GM18907 (cell line): Measurements from ENCODE around the gene ITIH2.
"Not testable (repeated sequence)": the region's sequence is repeated elsewhere in the genome, so short reads cannot be mapped to it uniquely, and the experiment has no call there.

Source experiments
- ATAC-seq: cut with Tn5 transposase; IDR thresholded peaks from one replicate; pipeline ENCODE4 v1.9.1; 2021; ENCODE audit warnings: mild to moderate bottlenecking, moderate library complexity; ENCODE audit not compliant: unreplicated experiment

ITIH2 gene

GRCh38 chr10:7703140-7703539 is at the start of gene ITIH2:
TSS of gene ITIH2 (plus strand) at chr10:7703316. CDS start at chr10:7703435, 119 bp downstream.
- ATAC-seq, result no peak

GRCh38 chr10:7657079-7657478 is 46.0 kb upstream of the ITIH2 start:
- ATAC-seq, result not testable (repeated sequence)

- ATAC-seq, result no peak
Observed at GRCh38 chr10:7657552-7657951, 45.6 kb upstream of the ITIH2 start.

- no peak for ATAC-seq
Observed at GRCh38 chr10:7659560-7659959, 43.6 kb upstream of the ITIH2 start.

GRCh38 chr10:7662522-7662921 is 40.6 kb upstream of the ITIH2 start:
- ATAC-seq, result no peak

- no peak for ATAC-seq
Observed at GRCh38 chr10:7664707-7665106, 38.4 kb upstream of the ITIH2 start.

- ATAC-seq, result no peak
Observed at GRCh38 chr10:7665767-7666166, 37.3 kb upstream of the ITIH2 start.

GRCh38 chr10:7666253-7667023 is 36.7 kb upstream of the ITIH2 start, which contains the start of gene ITIH5:
TSS of gene ITIH5 (minus strand) at chr10:7666966. CDS start at chr10:7666892, 74 bp downstream.
- no peak for ATAC-seq

- no peak for ATAC-seq
Observed at GRCh38 chr10:7667262-7668141, 35.6 kb upstream of the ITIH2 start.

GRCh38 chr10:7670157-7670556 is 33.0 kb upstream of the ITIH2 start:
- ATAC-seq, result no peak

GRCh38 chr10:7672341-7673134 is 30.6 kb upstream of the ITIH2 start:
- no peak for ATAC-seq

- no peak for ATAC-seq
Observed at GRCh38 chr10:7679256-7679655, 23.9 kb upstream of the ITIH2 start.

- not testable (repeated sequence) for ATAC-seq
Observed at GRCh38 chr10:7680078-7680477, 23.0 kb upstream of the ITIH2 start.

- no peak for ATAC-seq
Observed at GRCh38 chr10:7686351-7687171, 16.6 kb upstream of the ITIH2 start.

GRCh38 chr10:7687228-7687907 is 15.7 kb upstream of the ITIH2 start:
- peak; percentile 98 for ATAC-seq

GRCh38 chr10:7689591-7689990 is 13.5 kb upstream of the ITIH2 start:
- no peak for ATAC-seq

- not testable (repeated sequence) for ATAC-seq
Observed at GRCh38 chr10:7690885-7691597, 12.1 kb upstream of the ITIH2 start.

GRCh38 chr10:7692368-7692767 is 10.7 kb upstream of the ITIH2 start:
- not testable (repeated sequence) for ATAC-seq

- not testable (repeated sequence) for ATAC-seq
Observed at GRCh38 chr10:7693194-7693593, 9.9 kb upstream of the ITIH2 start.
